Measurements from ENCODE around the gene ZNF181.
"Not testable (repeated sequence)": the region's sequence is repeated elsewhere in the genome, so short reads cannot be mapped to it uniquely, and the experiment has no call there.

Gene ZNF181

DNA sequence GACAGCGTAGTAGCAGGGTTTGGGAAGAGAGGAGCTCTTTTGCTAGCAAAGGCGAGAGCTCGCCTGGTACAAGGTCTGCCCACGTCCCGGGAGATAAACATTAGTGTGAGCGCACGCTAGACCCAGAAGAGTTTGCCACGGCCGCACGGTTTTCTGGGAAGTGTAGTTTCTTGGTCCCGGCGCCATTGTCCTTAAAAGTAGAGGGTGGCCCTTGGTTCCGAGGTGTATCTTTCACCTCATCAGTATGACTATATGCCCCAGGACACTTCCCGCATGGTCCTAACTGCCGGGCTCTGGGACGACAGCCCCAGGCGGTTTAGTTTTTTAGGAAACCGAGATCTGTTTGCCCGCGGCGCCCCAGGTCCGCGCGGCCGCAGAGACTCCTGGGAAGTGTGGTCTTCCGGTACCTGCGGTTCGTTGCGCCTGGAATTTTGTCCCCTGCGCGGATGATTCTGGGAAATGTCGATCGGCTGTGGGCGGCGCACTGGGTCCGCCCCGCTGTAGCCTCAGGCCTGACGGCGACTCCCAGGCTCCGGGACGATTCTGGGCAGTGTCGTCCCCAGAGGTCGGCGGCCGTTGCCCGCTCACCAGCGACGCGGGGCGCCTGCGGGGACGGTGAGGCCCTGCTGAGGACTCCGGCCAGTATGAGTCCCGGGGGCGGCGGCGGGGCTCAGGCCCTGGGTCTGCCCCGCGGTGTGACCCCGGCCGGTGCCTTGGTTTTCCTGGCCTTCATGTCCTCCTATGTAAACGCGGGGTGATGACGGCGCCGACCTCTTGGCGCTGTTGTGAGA is at the start of gene ZNF181:
Gene ZNF181 (plus strand): TSS at position 498 of the 791 bp plus-strand sequence. CDS start 795 bp downstream, outside the sequence.
- peak; percentile 80 for DNase-seq (ENCODE audit: low spot score)

DNA sequence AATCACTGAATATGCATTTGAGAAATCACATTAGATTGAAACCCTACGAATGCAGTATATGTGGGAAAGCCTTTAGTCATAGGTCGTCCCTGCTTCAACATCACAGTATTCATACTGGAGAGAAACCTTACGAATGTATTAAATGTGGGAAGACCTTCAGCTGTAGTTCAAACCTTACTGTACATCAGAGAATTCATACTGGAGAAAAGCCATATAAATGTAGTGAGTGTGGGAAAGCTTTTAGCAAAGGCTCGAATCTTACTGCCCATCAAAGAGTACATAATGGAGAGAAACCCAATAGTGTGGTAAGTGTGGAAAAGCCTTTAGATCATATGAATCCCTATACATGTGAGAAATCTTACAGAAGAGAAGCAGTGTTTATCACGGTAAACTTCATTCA is 48.8 kb upstream of the ZNF181 start:
- not testable (repeated sequence) for DNase-seq (ENCODE audit: low spot score)

GRCh38 chr19:34686455-34686854 is 47.6 kb upstream of the ZNF181 start:
- no peak for DNase-seq (ENCODE audit: low spot score)

- DNase-seq (ENCODE audit: low spot score): no peak
Measured at GRCh38 chr19:34687348-34687747, 46.7 kb upstream of the ZNF181 start.

DNA sequence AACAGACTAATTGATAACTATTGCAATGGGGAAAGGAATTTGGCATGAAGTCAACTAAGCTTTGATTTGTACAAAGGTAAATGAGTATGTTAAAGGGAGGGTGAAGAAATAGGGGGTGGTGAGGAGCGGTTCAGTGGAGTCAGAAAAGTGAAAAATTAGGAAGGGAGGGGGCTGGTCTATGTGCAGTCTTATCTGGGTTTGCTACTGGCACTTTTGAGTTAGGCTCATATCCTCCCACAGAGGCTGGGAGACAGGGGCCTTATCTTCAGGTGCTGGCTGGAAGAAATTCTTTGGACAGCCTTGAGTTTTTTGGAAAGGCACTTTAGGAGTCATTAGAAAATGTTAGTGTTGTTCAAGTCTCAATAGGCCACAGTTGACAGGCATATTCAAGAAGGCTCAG is 45.5 kb upstream of the ZNF181 start:
- no peak for DNase-seq (ENCODE audit: low spot score)

DNA sequence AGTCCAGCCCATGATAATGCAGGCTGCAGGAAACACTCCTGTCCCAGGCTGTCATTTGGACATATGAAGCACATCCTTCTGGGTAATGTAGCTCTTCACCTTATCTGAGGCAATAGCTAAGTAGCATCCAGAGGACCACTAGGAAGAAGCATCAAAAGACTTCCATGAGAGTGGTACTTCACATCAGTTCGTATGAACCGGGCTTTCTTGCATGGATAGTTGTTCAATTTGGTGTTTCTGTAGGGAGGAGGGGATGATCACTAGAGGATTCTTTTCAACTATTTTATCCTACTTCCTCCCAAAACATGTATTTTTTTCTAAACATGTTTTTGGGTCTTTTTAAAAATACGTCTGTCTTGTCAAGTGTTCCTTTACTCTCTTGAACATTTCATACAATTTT is 43.7 kb upstream of the ZNF181 start:
- no peak for DNase-seq (ENCODE audit: low spot score)

DNA sequence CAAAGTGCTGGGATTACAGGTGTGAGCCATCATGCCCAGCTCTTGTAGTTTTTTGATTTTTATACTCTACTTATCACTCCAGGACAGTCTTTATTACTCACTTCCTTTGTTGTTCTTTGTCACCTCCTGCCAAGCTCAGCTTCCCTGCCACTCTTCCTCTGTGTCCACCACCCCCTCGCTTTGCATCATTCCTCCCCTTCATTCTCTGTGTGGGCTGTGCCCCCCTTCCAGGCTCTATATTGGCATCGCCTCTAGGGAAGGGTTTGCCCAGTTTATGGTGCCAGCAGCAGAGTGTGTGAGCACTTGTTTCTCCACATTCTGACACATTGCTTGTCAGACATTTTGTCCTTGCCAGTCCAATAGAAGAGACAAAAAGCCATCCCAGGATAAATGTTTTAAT is 41.5 kb upstream of the ZNF181 start:
- DNase-seq (ENCODE audit: low spot score): no peak

GRCh38 chr19:34707661-34708060 is 26.4 kb upstream of the ZNF181 start:
- no peak for DNase-seq (ENCODE audit: low spot score)

GRCh38 chr19:34711890-34712289 is 22.2 kb upstream of the ZNF181 start:
- DNase-seq (ENCODE audit: low spot score): no peak

DNA sequence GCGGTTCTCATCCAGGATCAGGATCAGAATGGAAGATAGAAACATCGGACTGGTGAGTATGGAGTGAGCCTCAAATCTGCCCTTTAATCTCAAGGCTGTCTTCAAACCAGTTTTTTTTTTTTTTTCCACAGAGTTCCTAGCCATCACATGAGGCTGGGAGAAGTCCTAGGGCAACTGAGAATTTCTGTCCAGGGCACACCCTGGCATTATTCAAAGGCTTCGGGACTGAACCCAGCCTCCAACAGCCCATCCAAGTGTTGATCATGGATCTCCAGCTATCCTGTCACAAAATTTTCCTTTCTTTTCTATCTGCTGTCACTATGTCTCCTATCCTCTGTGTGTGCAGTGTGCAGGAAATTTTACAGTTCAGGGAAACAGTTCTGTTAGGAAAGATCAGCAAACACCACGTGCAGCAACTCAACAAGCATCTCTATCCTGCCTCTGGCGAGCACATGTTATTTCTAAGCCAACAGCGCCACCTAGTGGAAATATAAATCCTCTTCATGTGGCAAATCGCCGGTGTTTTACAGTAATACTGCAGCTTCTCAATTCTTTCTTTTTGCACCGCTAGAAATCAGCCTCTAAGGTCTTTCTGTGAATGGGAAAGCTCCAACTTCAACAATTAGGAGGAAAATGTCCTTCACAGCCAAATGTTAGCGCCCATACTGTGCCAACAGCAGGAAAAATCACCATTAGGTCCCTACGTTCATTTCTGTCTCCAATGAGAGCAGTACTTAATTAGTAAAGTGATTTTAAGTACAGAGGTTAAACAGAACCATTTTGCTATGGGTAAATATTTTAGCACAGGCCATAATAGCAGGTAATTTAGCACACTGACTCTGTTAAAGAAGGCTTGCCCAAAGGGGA is 21.4 kb upstream of the ZNF181 start:
- DNase-seq (ENCODE audit: low spot score): peak; percentile 75

- DNase-seq (ENCODE audit: low spot score): no peak
Measured at GRCh38 chr19:34713262-34713637, 20.8 kb upstream of the ZNF181 start.

- DNase-seq (ENCODE audit: low spot score): no peak
Measured at GRCh38 chr19:34715357-34715756, 18.7 kb upstream of the ZNF181 start.

DNA sequence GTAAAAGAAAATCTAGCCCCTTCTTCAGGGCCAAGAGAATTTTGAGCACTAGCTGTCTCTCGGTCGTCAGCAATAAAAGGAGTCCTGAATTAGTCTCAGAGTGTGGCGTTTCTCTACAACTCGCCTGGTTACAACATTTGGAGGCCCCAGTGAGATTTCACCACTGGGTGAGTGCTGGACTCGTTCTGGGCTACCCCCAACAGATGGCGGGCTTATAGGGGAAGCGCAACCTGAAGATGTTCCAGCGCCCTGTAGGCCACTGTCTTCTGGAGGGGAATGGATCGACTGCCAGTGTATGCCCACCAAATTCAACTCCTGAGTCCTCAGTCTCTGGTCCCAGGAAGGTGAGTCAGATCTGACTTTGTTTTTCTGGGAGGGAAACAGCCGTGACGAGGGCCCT is 11.7 kb upstream of the ZNF181 start:
- no peak for DNase-seq (ENCODE audit: low spot score)

GRCh38 chr19:34725400-34725799 is 8.6 kb upstream of the ZNF181 start:
- no peak for DNase-seq (ENCODE audit: low spot score)

- DNase-seq (ENCODE audit: low spot score): no peak
Measured at GRCh38 chr19:34731019-34731829, 2.8 kb upstream of the ZNF181 start.

DNA sequence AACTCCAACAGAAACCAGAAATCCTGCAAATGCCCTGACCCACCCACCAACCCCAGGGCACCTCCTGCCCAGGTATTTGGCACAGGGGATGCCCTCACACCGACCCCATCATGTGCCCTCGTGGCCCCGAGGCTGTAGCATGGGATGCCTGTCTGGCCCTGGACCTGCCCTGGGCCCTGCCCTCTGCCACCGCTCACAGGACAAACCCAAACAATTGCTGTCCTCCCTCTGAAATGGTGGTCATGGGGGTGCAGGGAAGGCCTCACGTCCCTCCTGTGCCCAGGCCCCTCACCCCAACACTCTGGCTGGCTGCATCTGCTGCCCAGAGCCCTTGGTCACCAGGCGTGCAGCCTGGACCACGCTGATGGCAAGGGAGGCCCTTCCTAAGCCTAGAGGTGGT is 2.1 kb upstream of the ZNF181 start:
- DNase-seq (ENCODE audit: low spot score): no peak

- no peak for DNase-seq (ENCODE audit: low spot score)
Measured at GRCh38 chr19:34732612-34733211, 1.3 kb upstream of the ZNF181 start.

GRCh38 chr19:34733266-34733745 is 737 bp upstream of the ZNF181 start:
- DNase-seq (ENCODE audit: low spot score): no peak

DNA sequence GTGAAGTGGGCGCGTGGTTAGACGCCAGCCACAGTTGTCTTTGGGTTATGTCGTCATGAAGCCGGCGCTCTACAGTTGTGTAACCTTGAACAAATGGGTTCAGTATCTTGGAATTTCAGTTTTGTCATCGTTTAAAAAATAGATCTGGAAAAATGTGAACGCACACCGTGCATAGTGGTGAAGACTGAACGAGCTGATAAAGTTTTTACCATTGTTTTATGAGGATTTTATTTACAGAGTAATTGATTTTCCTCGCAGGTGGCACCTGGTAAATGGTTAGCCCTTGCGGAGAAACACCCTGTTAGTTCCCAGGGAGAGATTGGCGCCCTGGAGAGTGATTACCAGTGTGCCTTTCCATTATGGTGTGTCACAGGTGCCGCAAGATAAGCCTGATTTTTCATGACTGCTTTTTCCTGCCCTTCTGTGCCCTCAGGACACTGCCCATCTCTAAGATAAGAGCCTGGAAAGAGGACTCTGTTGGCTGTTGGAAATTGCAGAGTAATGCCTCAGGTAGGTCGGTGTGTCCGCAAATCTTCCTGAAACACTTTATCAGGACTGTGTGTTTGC is 577 bp downstream of the ZNF181 start:
- no peak for DNase-seq (ENCODE audit: low spot score)

DNA sequence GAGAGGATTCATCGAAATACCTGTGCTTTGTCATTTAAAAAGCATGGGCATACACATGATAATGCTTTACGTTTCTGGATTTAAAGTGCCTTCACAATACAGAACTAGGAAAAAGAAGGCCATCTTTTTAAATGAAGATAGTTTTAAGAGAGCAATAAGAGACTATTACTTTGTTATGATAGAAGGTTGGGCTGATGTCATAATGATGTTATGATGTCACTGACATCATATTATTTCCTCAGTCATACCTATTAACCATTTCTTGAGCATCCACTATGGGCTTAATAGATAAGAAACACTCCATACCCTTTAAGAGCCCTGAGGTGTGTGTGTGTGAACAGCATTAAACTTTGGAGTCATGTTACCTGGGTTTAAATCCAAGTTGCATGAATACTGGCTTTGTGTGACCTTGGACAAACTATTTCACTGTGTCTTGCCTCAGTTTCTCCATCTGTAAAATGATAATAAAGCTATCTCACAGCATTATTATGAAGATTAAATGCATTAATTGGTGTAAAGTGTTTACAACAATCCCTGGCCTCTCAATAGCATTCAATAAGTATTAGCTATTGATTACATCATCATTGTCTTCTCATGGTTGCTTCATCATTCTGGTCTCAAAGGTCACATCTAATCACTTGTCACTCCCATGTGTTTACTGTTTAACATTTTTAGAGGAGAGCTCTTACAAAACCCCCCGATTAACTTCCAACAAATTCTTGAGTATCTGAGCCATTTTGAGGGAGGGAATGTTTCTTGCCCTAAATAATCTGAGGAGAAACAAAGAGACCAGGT is 11.1 kb downstream of the ZNF181 start:
- DNase-seq (ENCODE audit: low spot score): no peak

DNA sequence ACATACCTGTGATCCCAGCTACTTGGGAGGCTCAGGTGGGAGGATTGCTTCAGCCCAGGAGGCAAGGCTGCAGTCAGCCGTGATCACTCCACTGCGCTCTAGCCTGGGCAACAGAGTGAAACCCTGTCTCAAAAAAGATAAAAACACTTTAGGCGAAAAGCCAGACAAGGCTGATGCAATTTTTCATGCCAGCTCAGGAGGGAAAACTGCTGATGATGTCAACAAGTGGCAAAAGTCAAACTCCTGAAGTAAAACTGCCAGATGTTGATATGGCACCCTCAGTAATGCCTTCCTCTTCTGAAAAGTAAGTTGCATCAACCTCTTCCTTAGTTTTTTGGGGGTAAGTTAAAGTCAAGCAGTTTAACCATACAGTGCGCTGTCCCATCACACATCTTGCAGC is 23.4 kb downstream of the ZNF181 start:
- DNase-seq (ENCODE audit: low spot score): no peak

All from CD4-positive, alpha-beta T cell treated with Interleukin-15 for 4 hours (primary cell).